ENCODE results near the gene ARFGEF2. TPM values are rescaled to one million over a fixed set of nuclear protein-coding genes. Genes with fewer than 3 reads are reported as not detected.

Gene ARFGEF2
- total RNA-seq, 4 donors from 2014 or later, result 27.2 to 45.1 (median 35.3) TPM

DNA sequence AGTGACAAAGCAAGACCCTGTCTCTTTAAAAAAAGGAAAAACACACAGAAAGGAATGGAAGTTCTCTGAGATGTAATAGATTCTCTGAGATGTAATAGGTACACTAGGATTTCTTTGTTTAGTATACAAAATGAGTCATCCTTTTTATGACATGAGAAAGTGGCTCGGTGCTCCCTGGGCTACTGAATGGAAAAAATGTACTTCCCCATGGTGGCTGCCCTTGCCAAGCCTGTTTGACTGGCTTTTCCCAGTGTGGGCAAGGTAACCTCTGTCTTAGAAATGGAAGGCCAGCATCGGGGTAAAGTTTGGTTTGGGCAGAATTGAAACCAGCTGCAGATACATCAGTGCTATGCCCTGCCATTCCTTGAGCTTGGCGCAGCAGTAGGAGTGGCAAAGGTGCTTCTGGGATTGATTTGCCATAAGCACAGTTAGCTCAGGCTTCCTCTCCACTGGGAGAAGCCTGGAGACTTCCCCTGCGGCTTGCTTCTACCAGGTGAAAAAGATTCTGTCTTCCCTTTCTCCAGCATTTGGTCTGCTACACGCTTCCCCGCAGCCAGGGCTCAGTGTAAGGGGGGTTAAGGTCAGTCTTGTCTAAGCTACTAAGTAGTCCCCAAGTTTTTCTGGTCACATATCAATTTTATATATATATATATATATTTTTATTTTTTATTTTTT lies 24.5 kb downstream of the ARFGEF2 start:
- TF ChIP-seq POLR2A (IDR thresholded peaks at IDR 0.05), result no peak
- TF ChIP-seq, protein P1, sequence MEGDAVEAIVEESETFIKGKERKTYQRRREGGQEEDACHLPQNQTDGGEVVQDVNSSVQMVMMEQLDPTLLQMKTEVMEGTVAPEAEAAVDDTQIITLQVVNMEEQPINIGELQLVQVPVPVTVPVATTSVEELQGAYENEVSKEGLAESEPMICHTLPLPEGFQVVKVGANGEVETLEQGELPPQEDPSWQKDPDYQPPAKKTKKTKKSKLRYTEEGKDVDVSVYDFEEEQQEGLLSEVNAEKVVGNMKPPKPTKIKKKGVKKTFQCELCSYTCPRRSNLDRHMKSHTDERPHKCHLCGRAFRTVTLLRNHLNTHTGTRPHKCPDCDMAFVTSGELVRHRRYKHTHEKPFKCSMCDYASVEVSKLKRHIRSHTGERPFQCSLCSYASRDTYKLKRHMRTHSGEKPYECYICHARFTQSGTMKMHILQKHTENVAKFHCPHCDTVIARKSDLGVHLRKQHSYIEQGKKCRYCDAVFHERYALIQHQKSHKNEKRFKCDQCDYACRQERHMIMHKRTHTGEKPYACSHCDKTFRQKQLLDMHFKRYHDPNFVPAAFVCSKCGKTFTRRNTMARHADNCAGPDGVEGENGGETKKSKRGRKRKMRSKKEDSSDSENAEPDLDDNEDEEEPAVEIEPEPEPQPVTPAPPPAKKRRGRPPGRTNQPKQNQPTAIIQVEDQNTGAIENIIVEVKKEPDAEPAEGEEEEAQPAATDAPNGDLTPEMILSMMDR (IDR thresholded peaks at IDR 0.05), result no peak
- intact Hi-C loops (cut with DNase I; ENCODE audit: low total_unique reads), result no loop called here
- 59 to 68% methylated on average over 6 of the region's 6 CpGs for WGBS, 2 donors
- DNase-seq (ENCODE audit: low spot score in 2 of 2), result no peak
- H3K4me3 ChIP-seq (ENCODE audit: low read depth, poor library complexity, severe bottlenecking), result no peak overlapping the region

DNA sequence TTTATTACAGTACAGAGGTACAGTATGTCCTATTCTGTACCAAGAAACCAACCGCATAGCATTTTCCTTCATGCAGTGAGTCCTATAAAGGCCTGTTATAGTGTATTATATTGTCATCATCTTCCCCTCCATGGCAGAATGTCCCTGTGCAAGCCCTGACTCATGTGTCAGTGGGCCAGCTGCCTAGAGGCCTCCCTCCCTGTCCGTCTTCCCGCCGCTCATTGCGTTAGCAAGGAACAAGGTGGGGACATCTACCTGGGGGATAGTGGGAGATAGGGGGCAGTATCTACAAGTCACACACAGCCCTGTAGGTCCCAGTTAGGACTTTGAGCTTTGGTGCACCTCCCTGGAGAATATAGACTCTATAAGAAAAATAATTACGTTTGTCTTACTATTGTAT lies 27.1 kb downstream of the ARFGEF2 start:
- H3K4me3 ChIP-seq (ENCODE audit: low read depth, poor library complexity, severe bottlenecking), result no peak overlapping the region
- intact Hi-C loops (cut with DNase I; ENCODE audit: low total_unique reads), result no loop called here
- DNase-seq (ENCODE audit: low spot score in 2 of 2), result no peak
- WGBS, 2 donors, result 88 to 91% methylated on average over 6 of the region's 6 CpGs
- TF ChIP-seq, protein P1 (IDR thresholded peaks at IDR 0.05), result no peak
- TF ChIP-seq POLR2A (IDR thresholded peaks at IDR 0.05), result no peak

DNA sequence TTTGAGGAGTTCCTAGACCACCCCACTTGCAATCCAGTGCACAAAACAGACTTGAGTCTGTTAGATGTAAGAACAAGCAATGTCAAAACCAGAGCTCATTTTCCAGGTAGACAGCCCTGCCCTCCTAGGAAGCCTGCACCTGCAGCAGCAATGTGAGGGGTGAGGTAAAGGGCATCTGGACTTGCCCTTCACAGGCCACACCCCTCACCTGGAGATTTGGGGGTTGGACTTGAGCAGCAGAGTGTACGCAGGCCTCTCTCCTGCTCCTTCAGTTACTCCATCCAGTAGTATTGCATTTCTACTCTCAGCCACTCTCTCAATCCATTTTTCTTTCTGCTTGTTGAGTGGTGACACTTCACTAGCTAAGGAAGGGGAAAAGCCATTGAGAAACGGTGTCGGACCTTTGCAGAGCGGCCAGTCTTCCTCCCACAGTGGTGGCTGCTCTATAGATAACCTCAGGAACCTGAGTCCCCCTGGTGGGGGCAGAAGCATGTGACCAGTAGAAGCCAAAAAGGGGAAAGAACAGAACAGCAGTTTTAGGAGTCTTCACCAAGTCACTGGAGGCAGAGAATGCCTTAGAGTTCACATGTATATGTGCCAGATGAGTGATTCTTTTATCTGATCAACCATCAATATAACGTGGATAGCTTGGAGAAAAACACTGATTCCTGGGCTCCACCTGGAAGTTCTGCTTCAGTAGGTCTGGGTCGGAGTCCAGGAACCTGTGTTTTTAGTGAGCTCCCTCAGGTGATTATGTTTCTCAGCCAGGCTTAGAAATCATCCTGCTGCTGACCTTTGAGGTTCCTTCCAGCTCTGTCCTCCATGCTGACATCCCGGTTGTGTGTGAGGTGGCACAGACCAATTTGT lies 28.0 kb downstream of the ARFGEF2 start:
- 79 to 84% methylated on average over 7 of the region's 7 CpGs for WGBS, 2 donors
- H3K4me3 ChIP-seq (ENCODE audit: low read depth, poor library complexity, severe bottlenecking), result no peak overlapping the region
- no peak for TF ChIP-seq POLR2A (IDR thresholded peaks at IDR 0.05)
- TF ChIP-seq, protein P1 (IDR thresholded peaks at IDR 0.05), result no peak
- intact Hi-C loops (cut with DNase I; ENCODE audit: low total_unique reads), result no loop called here
- no peak for DNase-seq (ENCODE audit: low spot score in 2 of 2)

DNA sequence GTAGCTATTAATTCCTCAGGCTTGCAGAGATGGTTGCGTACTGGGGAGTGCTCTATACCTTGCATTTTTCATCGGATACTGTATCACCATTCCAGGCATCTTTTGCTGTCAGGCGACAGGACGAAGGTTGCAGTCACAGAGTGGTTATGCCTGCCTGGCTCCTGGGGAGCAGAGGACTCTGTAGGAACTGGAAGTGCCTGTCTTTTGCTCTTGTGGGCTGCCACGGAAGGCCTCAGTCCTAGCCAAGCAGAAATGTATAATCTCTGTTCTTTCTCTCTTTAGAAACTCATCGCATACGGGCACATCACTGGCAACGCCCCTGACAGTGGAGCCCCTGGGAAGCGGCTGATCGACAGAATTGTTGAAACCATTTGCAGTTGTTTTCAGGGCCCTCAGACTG lies 29.5 kb downstream of the ARFGEF2 start:
- H3K4me3 ChIP-seq (ENCODE audit: low read depth, poor library complexity, severe bottlenecking), result no peak overlapping the region
- DNase-seq (ENCODE audit: low spot score in 2 of 2), result no peak
- intact Hi-C loops (cut with DNase I; ENCODE audit: low total_unique reads), result no loop called here
- TF ChIP-seq POLR2A (IDR thresholded peaks at IDR 0.05), result no peak
- TF ChIP-seq, protein P1 (IDR thresholded peaks at IDR 0.05), result no peak
- WGBS, 2 donors, result 85 to 87% methylated on average over 10 of the region's 10 CpGs

DNA sequence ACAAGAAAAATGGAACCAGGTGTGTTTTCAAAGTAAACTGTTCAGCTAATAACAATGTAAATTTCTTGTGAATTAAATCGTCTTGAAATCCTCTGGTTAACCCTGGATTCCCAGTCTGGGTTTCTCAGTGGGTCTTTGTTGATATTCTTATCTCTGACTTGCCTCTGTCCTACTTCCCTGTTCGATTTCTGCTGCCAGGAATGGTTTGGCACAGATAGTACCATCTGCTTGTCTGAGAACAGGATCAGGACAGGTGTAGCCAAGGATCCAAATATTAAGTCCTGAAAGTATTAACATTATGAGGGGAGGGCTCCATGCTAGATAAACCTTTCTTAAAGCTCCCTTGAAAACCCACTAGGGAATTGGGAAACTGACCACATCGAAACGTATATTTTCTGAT lies 30.1 kb downstream of the ARFGEF2 start:
- intact Hi-C loops (cut with DNase I; ENCODE audit: low total_unique reads), result no loop called here
- no peak overlapping the region for H3K4me3 ChIP-seq (ENCODE audit: low read depth, poor library complexity, severe bottlenecking)
- TF ChIP-seq, protein P1 (IDR thresholded peaks at IDR 0.05), result no peak
- no peak for TF ChIP-seq POLR2A (IDR thresholded peaks at IDR 0.05)
- 68 to 72% methylated on average over 4 of the region's 4 CpGs for WGBS, 2 donors
- no peak for DNase-seq (ENCODE audit: low spot score in 2 of 2)

Data from lower leg skin (tissue), 4 donors.